Subcutaneous abdominal adipose tissue (tissue), 5 donors: ENCODE data around the gene CNGA2.
"Not testable (repeated sequence)": the region's sequence is repeated elsewhere in the genome, so short reads cannot be mapped to it uniquely, and the experiment has no call there.

Experiments used
- H3K27ac ChIP-seq: one replicate; pipeline ENCODE4 v1.7.0; 2013; ENCODE audit warnings: low read depth, mild to moderate bottlenecking, inconsistent platforms, low read length, moderate library complexity
- H3K27me3 ChIP-seq, 5 donors: one replicate each; pipeline ENCODE4 v1.7.0; 2013; ENCODE audit warnings: low read length in 5 of 5, inconsistent platforms in 1 of 5; ENCODE audit not compliant: control insufficient read depth in 5 of 5, insufficient read depth in 4 of 5
- H3K36me3 ChIP-seq, 5 donors: one replicate each; pipeline ENCODE4 v1.7.0; 2013; ENCODE audit warnings: low read length in 5 of 5; ENCODE audit not compliant: control insufficient read depth in 5 of 5, insufficient read depth in 5 of 5
- H3K4me1 ChIP-seq, 5 donors: one replicate each; pipeline ENCODE4 v1.7.0; 2013; ENCODE audit warnings: low read length in 5 of 5, mild to moderate bottlenecking in 3 of 5, moderate library complexity in 1 of 5; ENCODE audit not compliant: control insufficient read depth in 5 of 5, insufficient read depth in 5 of 5
- H3K4me3 ChIP-seq, 5 donors: one replicate each; pipeline ENCODE4 v1.7.0; 2013; ENCODE audit warnings: low read length in 5 of 5, low read depth in 1 of 5
- H3K9ac ChIP-seq, 5 donors: one replicate each; pipeline ENCODE4 v1.7.0; 2013; ENCODE audit warnings: low read length in 5 of 5, mild to moderate bottlenecking in 4 of 5, moderate library complexity in 3 of 5
- H3K9me3 ChIP-seq, 5 donors: one replicate each; pipeline ENCODE4 v1.7.0; 2013; ENCODE audit warnings: low read length in 5 of 5; ENCODE audit not compliant: control insufficient read depth in 5 of 5
- donor health status: healthy.
- donor health status: healthy.
- donor health status: healthy.
- donor health status: healthy.
- donor health status: healthy.

CNGA2 gene

DNA sequence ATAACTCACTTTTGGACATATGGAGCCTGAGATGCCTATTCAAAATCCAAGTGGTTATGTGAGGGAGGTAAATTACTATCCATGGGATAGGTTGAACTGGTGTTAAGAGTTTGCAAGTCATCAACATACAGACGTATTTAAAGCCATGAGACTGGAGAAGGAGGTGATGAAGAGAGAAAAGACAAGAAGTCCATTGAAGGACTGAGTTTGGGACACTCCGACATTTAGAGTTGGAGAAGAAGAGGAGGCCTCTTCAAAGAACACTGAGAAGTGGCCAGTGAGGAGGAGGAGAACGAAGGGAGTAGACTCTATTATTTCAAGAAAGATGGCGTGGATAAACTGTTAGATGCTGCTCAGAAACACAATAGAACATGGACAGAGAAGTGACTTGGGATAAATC lies at the start of gene CNGA2:
Gene CNGA2 (plus strand): TSS at position 301 of the 400 bp plus-strand sequence. CDS start 3,738 bp downstream, outside the sequence.
- H3K4me3 ChIP-seq = no peak within 1 kb of the TSS
- H3K27me3 ChIP-seq = peaks cover 16 to 31% (median 23%) of the 10 kb centered on the region in 5 donors

GRCh38 chrX:151687635-151688034 lies 46.9 kb upstream of the CNGA2 start:
- H3K36me3 ChIP-seq = no peaks in the 10 kb centered on the region
- H3K27me3 ChIP-seq = peaks cover 0 to 3% (median 3%) of the 10 kb centered on the region in 5 donors
- H3K9ac ChIP-seq = no peak overlapping the region
- no peak overlapping the region for H3K4me3 ChIP-seq
- no peak overlapping the region for H3K27ac ChIP-seq
- no peaks in the 10 kb centered on the region for H3K9me3 ChIP-seq
- H3K4me1 ChIP-seq = no peaks in the 10 kb centered on the region

More for the DNA sequence above, at the start of gene CNGA2:
- H3K27ac ChIP-seq = no peak within 1 kb of the TSS
- no peaks in the 10 kb centered on the region for H3K4me1 ChIP-seq
- no peaks in the 10 kb centered on the region for H3K36me3 ChIP-seq
- no peak within 1 kb of the TSS for H3K9ac ChIP-seq
- H3K9me3 ChIP-seq = no peaks in the 10 kb centered on the region

GRCh38 chrX:151688695-151689094 lies 45.9 kb upstream of the CNGA2 start:
- no peaks in the 10 kb centered on the region for H3K4me1 ChIP-seq
- no peaks in the 10 kb centered on the region for H3K9me3 ChIP-seq
- H3K27ac ChIP-seq = no peak overlapping the region
- peaks cover 0 to 7% (median 3%) of the 10 kb centered on the region in 5 donors for H3K27me3 ChIP-seq
- H3K36me3 ChIP-seq = no peaks in the 10 kb centered on the region
- H3K4me3 ChIP-seq = no peak overlapping the region
- no peak overlapping the region for H3K9ac ChIP-seq

GRCh38 chrX:151692825-151693224 lies 41.7 kb upstream of the CNGA2 start:
- H3K27me3 ChIP-seq = peaks cover 5 to 18% (median 15%) of the 10 kb centered on the region in 5 donors
- H3K9me3 ChIP-seq = no peaks in the 10 kb centered on the region
- H3K4me3 ChIP-seq = no peak overlapping the region
- H3K27ac ChIP-seq = no peak overlapping the region
- no peak overlapping the region for H3K9ac ChIP-seq
- no peaks in the 10 kb centered on the region for H3K36me3 ChIP-seq
- H3K4me1 ChIP-seq = peaks cover 0 to 7% (median 0%) of the 10 kb centered on the region in 5 donors

DNA sequence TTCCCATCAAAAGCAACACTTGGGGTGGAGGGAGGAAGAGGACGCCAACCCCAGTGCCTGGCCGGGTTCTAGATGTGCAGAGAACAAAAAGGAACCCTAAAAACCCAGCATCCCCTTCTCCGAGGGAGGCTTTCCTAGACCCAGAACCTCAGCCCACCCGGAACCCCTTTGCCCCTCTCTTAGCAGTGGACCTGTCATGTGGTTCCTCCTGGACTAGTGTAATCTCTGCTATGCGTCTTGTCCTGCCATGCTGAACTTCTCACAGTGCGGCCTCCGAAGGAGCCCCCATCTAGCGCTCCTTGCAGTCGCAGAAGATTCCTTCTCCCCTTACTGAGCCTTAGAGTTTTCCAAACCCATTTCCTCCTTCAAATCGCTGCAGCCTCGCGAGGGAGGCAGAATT lies 40.4 kb upstream of the CNGA2 start:
- Histone ChIP-seq H3K4me3 (no peak overlapping the region), H3K9ac (no peak overlapping the region)

GRCh38 chrX:151694661-151695582 lies 39.6 kb upstream of the CNGA2 start, which contains the start of gene PRRG3:
Gene PRRG3 (plus strand): TSS chrX:151695458. CDS start chrX:151698815, 3,357 bp downstream.
- Histone ChIP-seq H3K4me3 (peak within 1 kb of the TSS in 3 of 5 donors; percentile 30 to 52 (median 44)), H3K9me3 (no peaks in the 10 kb centered on the region), H3K4me1 (peaks cover 0 to 7% (median 0%) of the 10 kb centered on the region in 5 donors), H3K27me3 (peaks cover 9 to 28% (median 19%) of the 10 kb centered on the region in 5 donors), H3K27ac (no peak within 1 kb of the TSS), H3K36me3 (no peaks in the 10 kb centered on the region), H3K9ac (no peak within 1 kb of the TSS)

More for the DNA sequence above, 40.4 kb upstream of the CNGA2 start:
- H3K4me1 ChIP-seq = peaks cover 0 to 7% (median 0%) of the 10 kb centered on the region in 5 donors
- no peaks in the 10 kb centered on the region for H3K9me3 ChIP-seq
- no peak overlapping the region for H3K27ac ChIP-seq
- peaks cover 9 to 27% (median 18%) of the 10 kb centered on the region in 5 donors for H3K27me3 ChIP-seq
- H3K36me3 ChIP-seq = no peaks in the 10 kb centered on the region

DNA sequence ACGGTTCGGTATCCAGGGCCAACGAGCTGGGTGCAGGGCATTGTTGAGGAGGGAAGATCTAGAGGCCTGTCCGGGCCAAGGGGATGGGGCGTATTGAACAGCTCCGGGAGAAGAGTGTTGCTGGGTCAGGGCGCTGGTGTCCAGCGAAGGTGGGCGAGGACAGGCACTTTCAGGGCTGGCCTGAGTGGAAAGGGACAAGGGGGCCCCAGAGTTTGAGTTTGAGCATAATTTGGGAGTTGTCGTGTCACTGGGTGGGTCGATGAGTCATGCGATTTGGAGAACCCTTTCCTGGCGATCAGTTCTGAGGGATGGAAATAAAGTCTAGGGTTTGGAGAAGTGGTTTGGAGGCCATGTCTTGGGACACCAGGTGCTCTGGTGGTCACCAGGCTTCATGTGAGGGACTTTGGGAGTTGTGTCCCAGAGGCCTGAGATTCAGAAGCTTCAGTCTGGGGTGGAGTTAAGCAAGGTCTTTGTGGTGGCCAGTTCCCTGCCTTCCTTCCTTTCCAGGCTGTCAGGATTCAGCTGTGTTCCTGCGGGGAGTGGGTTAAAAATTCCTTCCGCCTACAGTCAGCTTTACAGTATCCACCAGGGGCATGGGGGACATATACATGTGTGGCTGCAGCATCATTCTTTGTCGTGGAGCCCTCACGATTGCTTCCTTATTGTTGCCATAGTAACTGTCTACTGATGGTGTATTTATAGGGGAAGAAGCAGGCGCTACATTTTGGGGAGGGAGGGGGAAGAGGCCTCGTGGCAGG lies 38.8 kb upstream of the CNGA2 start:
- no peaks in the 10 kb centered on the region for H3K36me3 ChIP-seq
- H3K4me3 ChIP-seq = peak overlapping the region in 3 of 5 donors; percentile 30 to 52 (median 44)
- peaks cover 0 to 7% (median 0%) of the 10 kb centered on the region in 5 donors for H3K4me1 ChIP-seq
- peaks cover 12 to 30% (median 22%) of the 10 kb centered on the region in 5 donors for H3K27me3 ChIP-seq
- no peaks in the 10 kb centered on the region for H3K9me3 ChIP-seq
- H3K27ac ChIP-seq = no peak overlapping the region
- H3K9ac ChIP-seq = no peak overlapping the region

- not testable (repeated sequence) for H3K27ac ChIP-seq, H3K4me1 ChIP-seq, H3K9me3 ChIP-seq, H3K4me3 ChIP-seq, H3K36me3 ChIP-seq, H3K9ac ChIP-seq
- peaks cover 12 to 34% (median 22%) of the 10 kb centered on the region in 5 donors for H3K27me3 ChIP-seq
Observed at GRCh38 chrX:151697082-151697481, 37.5 kb upstream of the CNGA2 start.

GRCh38 chrX:151697522-151697921 lies 37.0 kb upstream of the CNGA2 start:
- Histone ChIP-seq H3K27me3 (peaks cover 10 to 36% (median 22%) of the 10 kb centered on the region in 5 donors), H3K36me3 (no peaks in the 10 kb centered on the region), H3K4me3 (no peak overlapping the region), H3K4me1 (peaks cover 0 to 7% (median 0%) of the 10 kb centered on the region in 5 donors), H3K27ac (no peak overlapping the region), H3K9ac (no peak overlapping the region), H3K9me3 (no peaks in the 10 kb centered on the region)
